Mesothelial cell of epicardium (in vitro differentiated cells): Measurements from ENCODE around the gene C19orf53. TPM values are rescaled to one million over a fixed set of nuclear protein-coding genes. Genes with fewer than 3 reads are reported as not detected.

Source experiments
- DNase-seq, 2 experiments: peaks; one replicate each; pipeline ENCODE4 v3.0.0; 2021; ENCODE audit warnings: low spot score in 2 of 2; ENCODE audit not compliant: unreplicated experiment in 2 of 2
- H3K27ac Mint-ChIP-seq: 2 replicates; pipeline ENCODE4 v1.8.0; 2021; ENCODE audit warnings: mixed read lengths
- H3K27me3 Mint-ChIP-seq: 2 replicates; pipeline ENCODE4 v1.8.0; 2021; ENCODE audit warnings: low read depth, mixed read lengths
- H3K36me3 Mint-ChIP-seq: 2 replicates; pipeline ENCODE4 v1.8.0; 2021; ENCODE audit warnings: mixed read lengths
- H3K4me1 Mint-ChIP-seq: 2 replicates; pipeline ENCODE4 v1.8.0; 2021; ENCODE audit warnings: mixed read lengths
- H3K4me3 Mint-ChIP-seq: 2 replicates; pipeline ENCODE4 v1.8.0; 2021; ENCODE audit warnings: mild to moderate bottlenecking, moderate library complexity, mixed read lengths
- H3K9me3 Mint-ChIP-seq: 2 replicates; pipeline ENCODE4 v1.8.0; 2021; ENCODE audit warnings: mixed read lengths
- total RNA-seq: library from RNA; stranded (reverse); gene quantifications from 3 replicates; pipeline ENCODE4 v1.2.1, GENCODE V29; 2021
- TF ChIP-seq, protein P1 (sequence below): fragments of 200-600 bp; sonication (generic); IDR thresholded peaks from one replicate; pipeline ENCODE4 v1.5.0; 2021; ENCODE audit warnings: antibody characterized with exemption; ENCODE audit not compliant: unreplicated experiment

C19orf53 gene
- total RNA-seq = 68.9 to 79.1 TPM (median 74.9 TPM) in 3 replicates

DNA sequence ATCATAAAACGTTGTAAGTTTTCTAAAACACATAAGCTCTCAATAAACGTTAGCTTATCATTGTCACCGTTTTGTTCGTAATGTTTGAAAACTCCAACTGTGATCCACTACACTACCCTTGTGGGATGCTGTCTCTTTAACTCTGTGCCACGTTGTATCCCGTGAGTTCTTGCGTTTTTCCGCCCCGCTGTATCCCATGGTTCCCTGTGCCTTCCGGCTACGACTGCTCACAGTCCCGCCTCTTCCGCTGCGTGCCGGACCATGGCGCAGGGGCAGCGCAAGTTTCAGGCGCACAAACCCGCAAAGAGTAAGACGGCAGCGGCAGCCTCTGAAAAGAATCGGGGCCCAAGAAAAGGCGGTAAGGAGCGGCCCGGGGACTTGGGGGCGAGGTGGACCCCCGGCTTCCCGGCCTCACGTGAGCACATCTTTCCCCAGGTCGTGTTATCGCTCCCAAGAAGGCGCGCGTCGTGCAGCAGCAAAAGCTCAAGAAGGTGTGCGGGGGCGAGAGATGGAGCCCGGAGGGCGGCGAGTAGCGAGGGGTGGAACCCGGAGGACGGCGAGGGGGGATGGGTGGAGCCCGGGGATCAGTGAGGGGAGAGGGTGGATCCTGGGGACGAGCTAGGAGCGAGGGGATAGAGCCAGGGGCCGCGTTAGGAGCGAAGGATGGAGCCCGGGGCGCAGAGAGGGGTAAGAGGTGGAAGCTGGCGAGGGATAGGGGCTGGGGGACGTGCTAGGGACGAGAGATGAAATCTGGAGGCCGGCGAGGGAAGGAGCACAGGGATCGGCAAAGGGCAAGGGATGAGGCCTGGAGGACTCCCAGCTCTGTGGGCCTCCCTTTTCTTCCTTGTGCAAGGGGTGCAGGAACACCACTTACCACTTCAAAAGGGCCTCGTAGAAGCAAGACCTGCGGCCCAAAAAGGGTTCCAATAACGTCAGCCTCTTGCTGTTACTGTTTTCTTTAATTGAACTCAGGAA is at the start of gene C19orf53:
TSS of gene C19orf53 (plus strand) at position 240 of the 975 bp plus-strand sequence. CDS start at position 262, 22 bp downstream.
- H3K36me3 Mint-ChIP-seq = peaks cover 18% of the 10 kb centered on the region
- H3K27ac Mint-ChIP-seq = peak within 1 kb of the TSS; percentile 98
- H3K27me3 Mint-ChIP-seq = no peaks in the 10 kb centered on the region
- peaks cover 22% of the 10 kb centered on the region for H3K4me1 Mint-ChIP-seq
- H3K4me3 Mint-ChIP-seq = peak within 1 kb of the TSS; percentile 95
- TF ChIP-seq, protein P1, sequence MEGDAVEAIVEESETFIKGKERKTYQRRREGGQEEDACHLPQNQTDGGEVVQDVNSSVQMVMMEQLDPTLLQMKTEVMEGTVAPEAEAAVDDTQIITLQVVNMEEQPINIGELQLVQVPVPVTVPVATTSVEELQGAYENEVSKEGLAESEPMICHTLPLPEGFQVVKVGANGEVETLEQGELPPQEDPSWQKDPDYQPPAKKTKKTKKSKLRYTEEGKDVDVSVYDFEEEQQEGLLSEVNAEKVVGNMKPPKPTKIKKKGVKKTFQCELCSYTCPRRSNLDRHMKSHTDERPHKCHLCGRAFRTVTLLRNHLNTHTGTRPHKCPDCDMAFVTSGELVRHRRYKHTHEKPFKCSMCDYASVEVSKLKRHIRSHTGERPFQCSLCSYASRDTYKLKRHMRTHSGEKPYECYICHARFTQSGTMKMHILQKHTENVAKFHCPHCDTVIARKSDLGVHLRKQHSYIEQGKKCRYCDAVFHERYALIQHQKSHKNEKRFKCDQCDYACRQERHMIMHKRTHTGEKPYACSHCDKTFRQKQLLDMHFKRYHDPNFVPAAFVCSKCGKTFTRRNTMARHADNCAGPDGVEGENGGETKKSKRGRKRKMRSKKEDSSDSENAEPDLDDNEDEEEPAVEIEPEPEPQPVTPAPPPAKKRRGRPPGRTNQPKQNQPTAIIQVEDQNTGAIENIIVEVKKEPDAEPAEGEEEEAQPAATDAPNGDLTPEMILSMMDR = no peak
- no peaks in the 10 kb centered on the region for H3K9me3 Mint-ChIP-seq
- peak; percentile 68 to 81 for DNase-seq

DNA sequence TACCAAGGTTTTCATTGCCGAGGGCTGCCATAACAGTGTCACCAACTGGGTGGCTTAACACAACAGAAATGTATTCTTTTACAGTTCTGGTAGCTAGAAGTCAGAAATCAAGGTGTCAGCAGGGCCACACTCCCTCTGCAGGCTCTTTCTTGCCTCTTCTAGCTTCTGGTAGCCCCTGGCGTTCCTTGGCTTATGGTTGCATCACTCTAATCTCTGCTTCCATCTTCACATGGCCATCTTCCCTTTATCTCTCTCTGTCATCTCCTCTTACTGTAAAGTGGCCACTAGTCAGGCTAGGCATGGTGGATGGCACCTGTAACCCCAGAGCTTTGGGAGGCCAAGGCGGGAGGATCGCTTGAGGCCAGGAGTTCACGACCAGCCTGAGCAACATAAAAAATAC is 47.9 kb upstream of the C19orf53 start:
- H3K27me3 Mint-ChIP-seq = peaks cover 5% of the 10 kb centered on the region
- DNase-seq = no peak
- TF ChIP-seq, protein P1 = no peak
- H3K4me3 Mint-ChIP-seq = no peak overlapping the region
- no peaks in the 10 kb centered on the region for H3K9me3 Mint-ChIP-seq
- no peaks in the 10 kb centered on the region for H3K36me3 Mint-ChIP-seq
- no peak overlapping the region for H3K27ac Mint-ChIP-seq
- H3K4me1 Mint-ChIP-seq = peaks cover 6% of the 10 kb centered on the region

DNA sequence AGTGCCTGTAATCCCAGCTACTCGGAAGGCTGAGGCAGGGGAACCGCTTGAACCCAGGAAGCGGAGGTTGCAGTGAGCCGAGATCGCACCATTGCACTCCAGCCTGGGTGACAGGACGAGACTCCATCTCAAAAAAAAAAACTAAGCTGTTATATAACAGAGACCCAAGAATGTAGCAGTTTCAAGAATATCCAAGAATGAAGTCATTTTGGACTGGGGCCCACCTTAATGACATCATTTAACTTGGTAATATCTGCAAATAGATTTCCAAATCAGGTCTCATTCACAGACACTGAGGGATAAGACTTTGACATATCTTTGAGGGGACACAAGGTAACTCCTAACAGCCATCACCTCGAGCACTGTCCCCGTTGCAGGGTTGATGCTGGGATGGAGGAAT is 46.5 kb upstream of the C19orf53 start:
- DNase-seq = no peak
- Mint-ChIP-seq H3K4me1 (peaks cover 10% of the 10 kb centered on the region), H3K27me3 (peaks cover 5% of the 10 kb centered on the region), H3K27ac (no peak overlapping the region), H3K4me3 (no peak overlapping the region), H3K36me3 (no peaks in the 10 kb centered on the region), H3K9me3 (no peaks in the 10 kb centered on the region)
- TF ChIP-seq, protein P1 = no peak

DNA sequence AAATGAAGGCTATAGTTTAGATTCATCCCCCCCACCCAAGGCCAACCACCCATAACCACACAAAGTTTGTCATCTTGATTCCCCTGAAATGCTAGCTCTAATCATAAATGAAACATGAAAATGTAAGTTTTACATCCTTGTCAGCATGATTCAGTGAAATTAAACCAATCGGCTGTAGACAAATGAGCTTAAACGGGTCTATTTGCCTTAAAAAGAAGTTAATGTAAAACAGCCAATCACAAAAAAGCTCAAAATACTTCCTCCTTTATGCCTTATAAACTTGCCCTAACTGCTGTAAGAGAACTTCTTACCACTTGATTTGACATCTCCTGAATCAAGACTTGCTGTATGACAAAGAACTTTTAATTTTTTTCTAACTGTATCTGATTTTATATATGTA is 44.4 kb upstream of the C19orf53 start:
- Mint-ChIP-seq H3K9me3 (no peaks in the 10 kb centered on the region), H3K27ac (no peak overlapping the region), H3K4me1 (peaks cover 10% of the 10 kb centered on the region), H3K36me3 (peaks cover 1% of the 10 kb centered on the region), H3K27me3 (peaks cover 1% of the 10 kb centered on the region), H3K4me3 (no peak overlapping the region)
- DNase-seq = no peak
- TF ChIP-seq, protein P1 = no peak

DNA sequence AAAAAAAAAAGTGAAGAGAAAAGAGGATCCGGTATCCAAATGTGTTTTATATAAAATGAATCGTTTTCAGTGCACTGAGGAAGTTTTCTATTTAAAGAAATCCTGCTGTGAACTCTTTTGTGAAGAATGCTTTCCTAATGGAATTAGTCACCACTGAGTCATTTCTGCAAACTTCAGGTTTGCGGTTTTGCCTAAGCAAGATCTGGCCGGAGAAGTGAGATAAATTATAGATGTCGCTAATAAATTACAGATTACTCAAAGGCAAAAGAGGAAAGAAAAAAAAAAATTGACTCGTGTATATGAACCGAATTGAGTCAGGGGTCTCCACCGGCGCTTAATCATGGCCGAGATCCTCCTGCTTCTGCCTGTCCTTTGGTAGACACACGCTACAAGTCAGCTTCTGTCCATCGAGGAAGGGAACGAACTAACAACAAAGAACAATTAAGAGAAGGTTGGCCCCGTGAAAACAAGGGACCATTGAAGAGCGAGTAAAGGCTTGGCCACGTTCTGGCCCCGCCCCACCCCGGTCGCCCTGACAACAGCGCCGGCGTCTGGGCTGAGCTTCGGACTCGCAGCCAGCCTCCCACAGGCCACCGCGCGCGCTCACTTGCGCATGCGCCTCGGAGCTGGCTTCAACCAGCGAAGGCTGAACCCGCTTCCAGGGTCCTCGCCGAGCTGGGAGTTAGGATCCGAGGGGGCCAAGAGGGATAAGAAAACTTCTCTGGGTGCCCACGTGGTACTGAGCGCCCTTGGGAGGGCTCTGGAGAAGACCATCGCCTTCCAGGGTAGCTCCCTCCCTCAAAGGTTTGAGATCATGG is 42.9 kb upstream of the C19orf53 start:
- H3K9me3 Mint-ChIP-seq = no peaks in the 10 kb centered on the region
- H3K4me1 Mint-ChIP-seq = peaks cover 10% of the 10 kb centered on the region
- TF ChIP-seq, protein P1 = no peak
- no peaks in the 10 kb centered on the region for H3K27me3 Mint-ChIP-seq
- peaks cover 4% of the 10 kb centered on the region for H3K36me3 Mint-ChIP-seq
- H3K4me3 Mint-ChIP-seq = peak overlapping the region; percentile 76
- DNase-seq = peak; percentile 95 to 97
- H3K27ac Mint-ChIP-seq = peak overlapping the region; percentile 99
